Testis (tissue), 2 donors: Measurements from ENCODE around the gene CLCN1.

Experiments used
- POLR2A ChIP-seq: fragments of 450-650 bp; IDR thresholded peaks from one replicate; pipeline ENCODE4 v1.6.1; 2017; ENCODE audit warnings: antibody characterized with exemption, mild to moderate bottlenecking, moderate library complexity
- TF ChIP-seq, protein P1 (sequence below), 3 experiments: fragments of 450-650 bp in 2 of 3; fragments of 200-600 bp in 1 of 3; sonication (generic) in 1 of 3; IDR thresholded peaks; one replicate each; pipeline ENCODE4 v1.5.1; 2016 to 2019; ENCODE audit warnings: antibody characterized with exemption in 3 of 3, mild to moderate bottlenecking in 2 of 3, moderate library complexity in 1 of 3

DNA sequence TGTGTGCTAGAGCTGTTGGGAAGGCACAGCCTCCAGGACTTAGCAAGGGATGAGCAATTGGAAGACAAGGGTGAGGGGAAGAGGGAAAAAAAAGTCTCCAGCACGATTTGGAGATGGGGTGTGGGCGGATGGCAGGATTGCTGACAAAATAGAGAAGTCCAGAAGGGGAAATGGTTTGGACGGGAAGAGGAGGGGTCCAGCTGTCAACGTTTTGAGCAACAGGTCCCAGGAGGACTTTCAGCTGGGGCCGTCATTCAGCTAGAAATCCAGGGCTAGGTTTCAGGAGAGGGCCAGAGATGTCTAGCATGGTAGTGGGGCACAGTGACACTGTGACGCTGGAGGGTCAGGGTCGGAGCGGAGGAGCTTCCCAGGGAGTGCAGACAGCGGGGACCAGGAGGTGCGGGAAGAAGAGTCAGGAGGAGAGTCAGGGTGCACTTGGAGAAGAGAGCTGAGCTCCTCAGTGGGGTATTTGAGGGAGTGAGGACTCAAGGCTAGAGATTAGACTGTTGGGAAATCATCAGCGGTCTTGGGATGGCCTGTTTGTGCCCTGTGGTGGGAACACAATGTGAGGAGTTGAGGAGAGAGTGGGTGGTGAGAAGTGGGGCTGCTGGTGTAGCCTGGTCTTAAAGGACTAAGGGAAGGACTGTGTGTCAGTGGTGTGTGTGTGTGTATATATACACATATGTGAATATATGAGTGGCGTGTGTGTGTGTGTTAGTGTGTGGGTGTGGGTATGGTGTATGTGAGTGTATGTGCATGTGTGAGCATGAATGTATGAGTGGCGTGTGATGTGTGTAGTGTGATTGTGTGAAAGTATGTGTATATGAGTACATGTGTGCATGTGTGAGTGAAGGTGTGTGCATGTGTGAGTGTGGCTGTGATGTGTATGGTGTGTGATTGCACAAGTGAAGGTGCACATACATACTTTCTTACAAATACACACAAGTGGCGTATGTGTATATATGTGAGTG is 69.0 kb downstream of the CLCN1 start:
- TF ChIP-seq, protein P1, sequence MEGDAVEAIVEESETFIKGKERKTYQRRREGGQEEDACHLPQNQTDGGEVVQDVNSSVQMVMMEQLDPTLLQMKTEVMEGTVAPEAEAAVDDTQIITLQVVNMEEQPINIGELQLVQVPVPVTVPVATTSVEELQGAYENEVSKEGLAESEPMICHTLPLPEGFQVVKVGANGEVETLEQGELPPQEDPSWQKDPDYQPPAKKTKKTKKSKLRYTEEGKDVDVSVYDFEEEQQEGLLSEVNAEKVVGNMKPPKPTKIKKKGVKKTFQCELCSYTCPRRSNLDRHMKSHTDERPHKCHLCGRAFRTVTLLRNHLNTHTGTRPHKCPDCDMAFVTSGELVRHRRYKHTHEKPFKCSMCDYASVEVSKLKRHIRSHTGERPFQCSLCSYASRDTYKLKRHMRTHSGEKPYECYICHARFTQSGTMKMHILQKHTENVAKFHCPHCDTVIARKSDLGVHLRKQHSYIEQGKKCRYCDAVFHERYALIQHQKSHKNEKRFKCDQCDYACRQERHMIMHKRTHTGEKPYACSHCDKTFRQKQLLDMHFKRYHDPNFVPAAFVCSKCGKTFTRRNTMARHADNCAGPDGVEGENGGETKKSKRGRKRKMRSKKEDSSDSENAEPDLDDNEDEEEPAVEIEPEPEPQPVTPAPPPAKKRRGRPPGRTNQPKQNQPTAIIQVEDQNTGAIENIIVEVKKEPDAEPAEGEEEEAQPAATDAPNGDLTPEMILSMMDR (IDR thresholded peaks at IDR 0.05) = no peak
- no peak for TF ChIP-seq POLR2A
